Panc1 (cell line): ENCODE results near the gene MAFG. TPM values are rescaled to one million over a fixed set of nuclear protein-coding genes. Genes with fewer than 3 reads are reported as not detected.

Source experiments
- ATAC-seq: fragments of 200-7000 bp; cut with Tn5 transposase; 2 replicates; pipeline ENCODE4 v1.9.1; 2020; ENCODE audit warnings: mild to moderate bottlenecking, moderate library complexity
- BruUV-seq: library from RNA; stranded (reverse); fragments of 400-500 nt; replicated peaks from 2 replicates; lab custom pipeline; 2021; lab: Mats Ljungman, UMichigan
- CTCF ChIA-PET: fragments of 300-600 bp; sonication (Branson Sonifier 250); formaldehyde crosslinking; loops from one replicate; lab custom pipeline; 2022; ENCODE audit warnings: antibody characterized with exemption; lab: Charles Lee
- POLR2A ChIA-PET: fragments of 300-600 bp; sonication (Branson Sonifier 250); formaldehyde crosslinking; loops from one replicate; lab custom pipeline; 2022; ENCODE audit warnings: antibody characterized with exemption; lab: Charles Lee
- DNase-seq: peaks from one replicate; pipeline ENCODE4 v3.0.0-alpha.2; 2010; ENCODE audit warnings: low read depth, low spot score
- H3K27ac ChIP-seq: 2 replicates; pipeline ENCODE4 v1.5.1; 2011; ENCODE audit warnings: mild to moderate bottlenecking, low read length, inconsistent platforms
- H3K27me3 ChIP-seq: fragments of 200-500 bp; sonication (Bioruptor generic); 2 replicates; pipeline ENCODE4 v1.6.0; 2014; ENCODE audit warnings: low read length, inconsistent platforms; ENCODE audit not compliant: control insufficient read depth, insufficient read depth
- H3K36me3 ChIP-seq: fragments of 200-500 bp; sonication (Bioruptor generic); 2 replicates; pipeline ENCODE4 v1.5.1; 2014; ENCODE audit warnings: inconsistent platforms, mild to moderate bottlenecking, low read length, moderate library complexity; ENCODE audit not compliant: control insufficient read depth, insufficient read depth
- H3K4me1 ChIP-seq: 2 replicates; pipeline ENCODE4 v1.5.1; 2011; ENCODE audit warnings: inconsistent platforms, mild to moderate bottlenecking, low read length, moderate library complexity; ENCODE audit not compliant: control insufficient read depth, insufficient read depth
- H3K4me3 ChIP-seq, 2 experiments: 2 replicates each; pipeline ENCODE4 v1.5.1; 2011 to 2012; ENCODE audit warnings: low read depth in 2 of 2, low read length in 2 of 2, mild to moderate bottlenecking in 2 of 2, inconsistent platforms in 1 of 2, moderate library complexity in 1 of 2
- H3K9me3 ChIP-seq: fragments of 200-500 bp; sonication (Bioruptor generic); 2 replicates; pipeline ENCODE4 v1.5.1; 2014; ENCODE audit warnings: low read depth, mild to moderate bottlenecking, inconsistent platforms, low read length, moderate library complexity; ENCODE audit not compliant: control insufficient read depth, insufficient read depth
- POLR2AphosphoS5 ChIP-seq: IDR thresholded peaks from 2 replicates; pipeline ENCODE4 v1.6.1; 2012; ENCODE audit warnings: mild to moderate bottlenecking, low read depth, low read length, moderate library complexity
- SIN3A ChIP-seq: IDR thresholded peaks from 2 replicates; pipeline ENCODE4 v1.6.1; 2012; ENCODE audit warnings: low read depth, mild to moderate bottlenecking, low read length, moderate library complexity, borderline replicate concordance; ENCODE audit not compliant: insufficient read depth
- TCF7L2 ChIP-seq: IDR thresholded peaks from 2 replicates; pipeline ENCODE4 v1.6.1; 2011; ENCODE audit warnings: mild to moderate bottlenecking, low read depth, low read length, inconsistent platforms
- in situ Hi-C: cut with HindIII; loops from 2 replicates; pipeline ENCODE4 v1.10.0; 2016; ENCODE audit warnings: low sequenced_read_pairs, low pct_unique_long_range_greater_than_20kb
- intact Hi-C: fragments of 100-400 bp; cut with micrococcal nuclease; formaldehyde crosslinking; loops from one replicate; pipeline ENCODE4 v1.10.0; 2022; ENCODE audit not compliant: unreplicated experiment
- total RNA-seq: library from RNA; stranded (reverse); gene quantifications from one replicate; pipeline ENCODE4 v1.2.1, GENCODE V29; 2021; ENCODE audit not compliant: unreplicated experiment
- TF ChIP-seq, protein P1 (sequence below): fragments of 450-650 bp; IDR thresholded peaks from 2 replicates; pipeline ENCODE4 v1.5.1; 2017; ENCODE audit warnings: mild to moderate bottlenecking
- TF ChIP-seq, protein P2 (sequence below), 2 experiments: IDR thresholded peaks; 2 replicates each; pipeline ENCODE4 v1.6.1; 2011 to 2012; ENCODE audit warnings: low read depth in 2 of 2, control low read depth in 1 of 2, low read length in 1 of 2, mild to moderate bottlenecking in 1 of 2, moderate library complexity in 1 of 2; ENCODE audit not compliant: insufficient read depth in 1 of 2

Gene MAFG
- total RNA-seq, 1 experiment from 2014 or later: 57.0 TPM

DNA sequence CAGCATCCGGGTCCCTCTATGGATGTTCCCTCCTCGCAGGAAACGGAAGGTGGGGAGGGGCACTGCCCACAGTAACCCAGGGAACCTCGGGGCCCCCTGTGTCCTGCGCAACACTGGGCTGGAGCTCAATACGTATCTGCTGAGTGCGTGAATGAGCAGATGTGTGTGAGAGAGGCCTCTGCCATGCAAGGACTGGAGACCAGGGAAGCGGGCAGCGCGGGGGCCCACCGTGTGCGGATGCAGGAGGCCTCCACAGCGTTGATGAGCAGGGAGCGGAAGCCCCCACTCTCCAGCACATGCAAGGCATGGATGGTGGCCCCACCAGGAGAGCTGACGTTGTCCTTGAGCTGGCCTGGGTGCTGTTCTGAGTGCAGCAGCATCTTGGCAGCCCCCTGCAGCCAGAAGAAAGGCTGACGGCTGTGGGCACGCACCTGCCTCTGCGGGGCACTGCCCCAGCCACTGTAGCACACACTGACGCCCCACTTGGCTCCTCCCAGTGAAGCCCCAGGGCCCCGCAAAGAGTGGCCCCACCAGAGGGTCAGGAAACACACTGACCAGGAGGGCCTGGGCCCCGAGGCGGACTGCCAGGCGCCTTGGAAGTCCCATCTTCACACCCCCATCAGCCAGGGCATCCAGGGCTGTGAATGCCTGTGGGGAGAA lies 6.7 kb upstream of the MAFG start:
- DNase-seq (no peak), ATAC-seq (no peak)
- ChIA-PET POLR2A (interaction anchor here (0.6 kb wide), 1 partner anchor 21 kb away, joined by 5 read pairs; no protein-coding TSS in a partner anchor), CTCF (no interaction called here)
- Histone ChIP-seq H3K4me1 (peaks cover 29% of the 10 kb centered on the region), H3K4me3 (no peak overlapping the region), H3K9me3 (no peaks in the 10 kb centered on the region), H3K27ac (no peak overlapping the region), H3K27me3 (no peaks in the 10 kb centered on the region), H3K36me3 (peaks cover 3% of the 10 kb centered on the region; the same call in 1 of the 2 replicates)
- no TSS peak for BruUV-seq
- TF ChIP-seq, protein P1, sequence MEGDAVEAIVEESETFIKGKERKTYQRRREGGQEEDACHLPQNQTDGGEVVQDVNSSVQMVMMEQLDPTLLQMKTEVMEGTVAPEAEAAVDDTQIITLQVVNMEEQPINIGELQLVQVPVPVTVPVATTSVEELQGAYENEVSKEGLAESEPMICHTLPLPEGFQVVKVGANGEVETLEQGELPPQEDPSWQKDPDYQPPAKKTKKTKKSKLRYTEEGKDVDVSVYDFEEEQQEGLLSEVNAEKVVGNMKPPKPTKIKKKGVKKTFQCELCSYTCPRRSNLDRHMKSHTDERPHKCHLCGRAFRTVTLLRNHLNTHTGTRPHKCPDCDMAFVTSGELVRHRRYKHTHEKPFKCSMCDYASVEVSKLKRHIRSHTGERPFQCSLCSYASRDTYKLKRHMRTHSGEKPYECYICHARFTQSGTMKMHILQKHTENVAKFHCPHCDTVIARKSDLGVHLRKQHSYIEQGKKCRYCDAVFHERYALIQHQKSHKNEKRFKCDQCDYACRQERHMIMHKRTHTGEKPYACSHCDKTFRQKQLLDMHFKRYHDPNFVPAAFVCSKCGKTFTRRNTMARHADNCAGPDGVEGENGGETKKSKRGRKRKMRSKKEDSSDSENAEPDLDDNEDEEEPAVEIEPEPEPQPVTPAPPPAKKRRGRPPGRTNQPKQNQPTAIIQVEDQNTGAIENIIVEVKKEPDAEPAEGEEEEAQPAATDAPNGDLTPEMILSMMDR: no peak
- TF ChIP-seq POLR2AphosphoS5: no peak
- no peak for TF ChIP-seq SIN3A
- no peak for TF ChIP-seq TCF7L2
- TF ChIP-seq, protein P2, sequence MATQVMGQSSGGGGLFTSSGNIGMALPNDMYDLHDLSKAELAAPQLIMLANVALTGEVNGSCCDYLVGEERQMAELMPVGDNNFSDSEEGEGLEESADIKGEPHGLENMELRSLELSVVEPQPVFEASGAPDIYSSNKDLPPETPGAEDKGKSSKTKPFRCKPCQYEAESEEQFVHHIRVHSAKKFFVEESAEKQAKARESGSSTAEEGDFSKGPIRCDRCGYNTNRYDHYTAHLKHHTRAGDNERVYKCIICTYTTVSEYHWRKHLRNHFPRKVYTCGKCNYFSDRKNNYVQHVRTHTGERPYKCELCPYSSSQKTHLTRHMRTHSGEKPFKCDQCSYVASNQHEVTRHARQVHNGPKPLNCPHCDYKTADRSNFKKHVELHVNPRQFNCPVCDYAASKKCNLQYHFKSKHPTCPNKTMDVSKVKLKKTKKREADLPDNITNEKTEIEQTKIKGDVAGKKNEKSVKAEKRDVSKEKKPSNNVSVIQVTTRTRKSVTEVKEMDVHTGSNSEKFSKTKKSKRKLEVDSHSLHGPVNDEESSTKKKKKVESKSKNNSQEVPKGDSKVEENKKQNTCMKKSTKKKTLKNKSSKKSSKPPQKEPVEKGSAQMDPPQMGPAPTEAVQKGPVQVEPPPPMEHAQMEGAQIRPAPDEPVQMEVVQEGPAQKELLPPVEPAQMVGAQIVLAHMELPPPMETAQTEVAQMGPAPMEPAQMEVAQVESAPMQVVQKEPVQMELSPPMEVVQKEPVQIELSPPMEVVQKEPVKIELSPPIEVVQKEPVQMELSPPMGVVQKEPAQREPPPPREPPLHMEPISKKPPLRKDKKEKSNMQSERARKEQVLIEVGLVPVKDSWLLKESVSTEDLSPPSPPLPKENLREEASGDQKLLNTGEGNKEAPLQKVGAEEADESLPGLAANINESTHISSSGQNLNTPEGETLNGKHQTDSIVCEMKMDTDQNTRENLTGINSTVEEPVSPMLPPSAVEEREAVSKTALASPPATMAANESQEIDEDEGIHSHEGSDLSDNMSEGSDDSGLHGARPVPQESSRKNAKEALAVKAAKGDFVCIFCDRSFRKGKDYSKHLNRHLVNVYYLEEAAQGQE (IDR thresholded peaks at IDR 0.05; ENCODE audit: insufficient read depth in 1 of 2, low read depth in 2 of 2, low read length in 1 of 2): no peak
- in situ Hi-C loops: no loop called here
- intact Hi-C loops: no loop called here

DNA sequence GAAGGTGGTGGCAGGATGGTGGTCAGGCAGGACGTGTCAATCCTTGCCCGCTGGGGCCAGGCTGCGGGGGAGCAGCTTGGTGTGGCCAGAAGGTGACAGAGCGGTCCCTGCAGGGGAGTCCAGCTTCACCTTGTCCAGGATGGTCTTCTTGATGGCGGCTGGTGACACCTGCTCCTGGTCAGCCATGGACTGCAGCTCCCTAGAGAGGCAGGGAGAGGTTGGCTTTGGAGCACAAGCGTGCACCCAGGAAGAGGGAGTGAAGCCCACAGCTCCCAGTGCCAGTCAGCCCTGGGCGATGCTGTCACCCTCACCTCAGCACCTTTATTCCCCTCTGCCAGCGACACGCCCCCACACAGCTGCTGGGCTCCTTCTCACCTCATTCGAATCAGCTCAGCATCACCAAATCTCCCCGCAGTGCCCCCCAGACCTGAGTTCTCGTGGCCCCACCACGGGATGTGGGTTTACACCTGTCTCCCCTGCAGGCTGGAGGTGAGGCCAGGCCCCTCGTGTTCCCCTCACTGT lies 5.7 kb upstream of the MAFG start:
- CTCF ChIA-PET: no interaction called here
- no peak for DNase-seq
- H3K4me1 ChIP-seq: peaks cover 38% of the 10 kb centered on the region
- no TSS peak for BruUV-seq
- no peak overlapping the region for H3K27ac ChIP-seq
- POLR2A ChIA-PET: interaction anchor here (0.5 to 0.6 kb wide), 2 partner anchors 17 to 41 kb away, joined by 5 to 9 read pairs; no protein-coding TSS in a partner anchor
- TF ChIP-seq SIN3A (no peak), POLR2AphosphoS5 (peak; percentile 53), TCF7L2 (no peak)
- TF ChIP-seq, protein P1: no peak
- TF ChIP-seq, protein P2 (IDR thresholded peaks at IDR 0.05; ENCODE audit: insufficient read depth in 1 of 2, low read depth in 2 of 2, low read length in 1 of 2): no peak
- no peak overlapping the region for H3K4me3 ChIP-seq
- H3K27me3 ChIP-seq: no peaks in the 10 kb centered on the region
- in situ Hi-C loops: no loop called here
- H3K9me3 ChIP-seq: no peaks in the 10 kb centered on the region
- H3K36me3 ChIP-seq: peaks cover 3% of the 10 kb centered on the region; the same call in 1 of the 2 replicates
- no peak for ATAC-seq
- intact Hi-C loops: no loop called here
